Measurements from ENCODE around the gene TARM1.

TARM1 gene

GRCh38 chr19:54081032-54081431 lies at the start of gene TARM1:
TARM1 (minus strand) TSS chr19:54081365; CDS start chr19:54081340, 25 bp downstream.
- no peak within 1 kb of the TSS for H3K4me3 Mint-ChIP-seq
- H3K27me3 Mint-ChIP-seq: peaks cover 2% of the 10 kb centered on the region
- DNase-seq: no peak
- CTCF ChIA-PET: no interaction called here
- H3K4me1 Mint-ChIP-seq: no peaks in the 10 kb centered on the region
- H3K36me3 Mint-ChIP-seq: no peaks in the 10 kb centered on the region
- H3K9me3 Mint-ChIP-seq: peaks cover 12% of the 10 kb centered on the region
- H3K27ac Mint-ChIP-seq: no peak within 1 kb of the TSS

DNA sequence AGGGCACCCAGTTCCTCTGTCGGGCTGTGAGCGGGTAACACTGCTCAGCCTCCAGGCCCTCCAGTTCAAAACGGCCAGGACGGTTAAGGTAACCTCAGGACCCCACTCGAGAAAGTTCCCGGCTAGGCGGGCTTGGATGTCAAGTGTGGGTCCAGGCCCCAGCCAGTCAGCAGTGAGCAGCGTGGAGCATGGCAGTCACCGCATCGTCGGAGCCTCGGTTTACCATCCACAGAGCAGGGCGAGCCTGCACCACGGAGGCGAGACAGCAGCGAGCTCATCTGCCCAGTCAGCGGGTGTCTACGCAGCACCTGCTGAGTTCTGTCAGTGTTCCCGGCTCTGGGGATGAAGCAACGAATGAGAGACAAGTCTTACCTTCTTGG lies 48.4 kb upstream of the TARM1 start:
- Mint-ChIP-seq H3K36me3 (peaks cover 25% of the 10 kb centered on the region), H3K27ac (no peak overlapping the region), H3K9me3 (peaks cover 3% of the 10 kb centered on the region), H3K4me3 (no peak overlapping the region), H3K27me3 (peaks cover 5% of the 10 kb centered on the region), H3K4me1 (peaks cover 5% of the 10 kb centered on the region)
- CTCF ChIA-PET: no interaction called here
- no peak for DNase-seq

- DNase-seq: no peak
- Mint-ChIP-seq H3K27me3 (no peaks in the 10 kb centered on the region), H3K9me3 (no peaks in the 10 kb centered on the region), H3K27ac (no peak overlapping the region), H3K4me1 (no peaks in the 10 kb centered on the region), H3K4me3 (no peak overlapping the region), H3K36me3 (peaks cover 26% of the 10 kb centered on the region)
- CTCF ChIA-PET: no interaction called here
These were observed 47.8 kb upstream of the TARM1 start for GRCh38 chr19:54128796-54129616.

DNA sequence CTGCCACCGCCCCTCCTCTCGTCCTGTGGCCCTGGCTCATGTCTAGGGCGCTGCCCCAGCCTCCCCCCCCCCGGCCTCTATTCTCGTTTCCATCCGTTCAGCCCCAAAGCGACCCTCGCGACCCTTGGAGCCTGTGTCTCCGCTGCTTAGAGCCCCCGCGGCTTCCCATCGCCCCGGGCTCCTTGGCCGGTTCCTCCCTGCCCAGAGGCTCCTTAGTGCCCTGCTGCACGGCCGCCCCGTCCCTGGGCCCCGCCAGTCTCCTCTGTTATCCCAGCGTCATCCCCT lies 47.2 kb upstream of the TARM1 start:
- Mint-ChIP-seq H3K27me3 (no peaks in the 10 kb centered on the region), H3K4me1 (no peaks in the 10 kb centered on the region), H3K36me3 (peaks cover 28% of the 10 kb centered on the region), H3K27ac (no peak overlapping the region), H3K4me3 (no peak overlapping the region), H3K9me3 (no peaks in the 10 kb centered on the region)
- CTCF ChIA-PET: no interaction called here
- no peak for DNase-seq

- Mint-ChIP-seq H3K4me1 (no peaks in the 10 kb centered on the region), H3K27ac (peak overlapping the region; percentile 12), H3K36me3 (peaks cover 31% of the 10 kb centered on the region), H3K27me3 (no peaks in the 10 kb centered on the region), H3K4me3 (no peak overlapping the region), H3K9me3 (no peaks in the 10 kb centered on the region)
- CTCF ChIA-PET: no interaction called here
- no peak for DNase-seq
These were observed 46.7 kb upstream of the TARM1 start for GRCh38 chr19:54127688-54128440.

- H3K9me3 Mint-ChIP-seq: no peaks in the 10 kb centered on the region
- no peak overlapping the region for H3K27ac Mint-ChIP-seq
- no peaks in the 10 kb centered on the region for H3K4me1 Mint-ChIP-seq
- H3K4me3 Mint-ChIP-seq: no peak overlapping the region
- no peak for DNase-seq
- H3K36me3 Mint-ChIP-seq: peaks cover 34% of the 10 kb centered on the region
- H3K27me3 Mint-ChIP-seq: no peaks in the 10 kb centered on the region
- CTCF ChIA-PET: no interaction called here
These were observed 44.5 kb upstream of the TARM1 start for GRCh38 chr19:54125713-54126112.

- Mint-ChIP-seq H3K27me3 (no peaks in the 10 kb centered on the region), H3K27ac (no peak overlapping the region), H3K36me3 (peaks cover 33% of the 10 kb centered on the region), H3K4me3 (no peak overlapping the region), H3K9me3 (no peaks in the 10 kb centered on the region), H3K4me1 (no peaks in the 10 kb centered on the region)
- CTCF ChIA-PET: no interaction called here
- DNase-seq: no peak
These were observed 43.2 kb upstream of the TARM1 start for GRCh38 chr19:54124393-54124792.

GRCh38 chr19:54123682-54124081 lies 42.5 kb upstream of the TARM1 start:
- DNase-seq: no peak
- Mint-ChIP-seq H3K36me3 (peaks cover 33% of the 10 kb centered on the region), H3K27me3 (no peaks in the 10 kb centered on the region), H3K9me3 (no peaks in the 10 kb centered on the region), H3K4me1 (no peaks in the 10 kb centered on the region), H3K27ac (no peak overlapping the region), H3K4me3 (no peak overlapping the region)
- CTCF ChIA-PET: no interaction called here

DNA sequence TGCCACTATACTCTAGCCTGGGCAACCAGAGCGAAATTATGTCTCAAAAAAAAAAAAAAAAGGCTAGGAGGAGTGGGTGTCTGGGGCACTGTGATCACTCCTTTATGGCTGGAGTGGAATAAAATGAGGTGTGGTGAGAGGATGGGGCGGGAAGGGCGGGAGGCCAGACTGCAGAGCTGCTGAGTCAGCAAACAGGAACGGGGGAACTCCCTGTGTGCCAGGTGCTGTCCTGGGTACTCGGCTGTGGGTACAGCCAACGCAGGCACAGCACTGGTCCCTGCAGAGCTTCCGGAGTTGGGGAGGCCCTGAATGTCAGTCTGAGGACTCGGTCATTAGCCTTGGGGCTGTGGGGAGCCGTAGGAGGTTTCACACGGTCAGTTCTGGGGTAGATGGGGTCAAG lies 40.1 kb upstream of the TARM1 start:
- H3K36me3 Mint-ChIP-seq: peaks cover 26% of the 10 kb centered on the region
- DNase-seq: no peak
- CTCF ChIA-PET: no interaction called here
- H3K4me1 Mint-ChIP-seq: peaks cover 18% of the 10 kb centered on the region
- no peak overlapping the region for H3K4me3 Mint-ChIP-seq
- no peak overlapping the region for H3K27ac Mint-ChIP-seq
- H3K27me3 Mint-ChIP-seq: no peaks in the 10 kb centered on the region
- H3K9me3 Mint-ChIP-seq: no peaks in the 10 kb centered on the region

DNA sequence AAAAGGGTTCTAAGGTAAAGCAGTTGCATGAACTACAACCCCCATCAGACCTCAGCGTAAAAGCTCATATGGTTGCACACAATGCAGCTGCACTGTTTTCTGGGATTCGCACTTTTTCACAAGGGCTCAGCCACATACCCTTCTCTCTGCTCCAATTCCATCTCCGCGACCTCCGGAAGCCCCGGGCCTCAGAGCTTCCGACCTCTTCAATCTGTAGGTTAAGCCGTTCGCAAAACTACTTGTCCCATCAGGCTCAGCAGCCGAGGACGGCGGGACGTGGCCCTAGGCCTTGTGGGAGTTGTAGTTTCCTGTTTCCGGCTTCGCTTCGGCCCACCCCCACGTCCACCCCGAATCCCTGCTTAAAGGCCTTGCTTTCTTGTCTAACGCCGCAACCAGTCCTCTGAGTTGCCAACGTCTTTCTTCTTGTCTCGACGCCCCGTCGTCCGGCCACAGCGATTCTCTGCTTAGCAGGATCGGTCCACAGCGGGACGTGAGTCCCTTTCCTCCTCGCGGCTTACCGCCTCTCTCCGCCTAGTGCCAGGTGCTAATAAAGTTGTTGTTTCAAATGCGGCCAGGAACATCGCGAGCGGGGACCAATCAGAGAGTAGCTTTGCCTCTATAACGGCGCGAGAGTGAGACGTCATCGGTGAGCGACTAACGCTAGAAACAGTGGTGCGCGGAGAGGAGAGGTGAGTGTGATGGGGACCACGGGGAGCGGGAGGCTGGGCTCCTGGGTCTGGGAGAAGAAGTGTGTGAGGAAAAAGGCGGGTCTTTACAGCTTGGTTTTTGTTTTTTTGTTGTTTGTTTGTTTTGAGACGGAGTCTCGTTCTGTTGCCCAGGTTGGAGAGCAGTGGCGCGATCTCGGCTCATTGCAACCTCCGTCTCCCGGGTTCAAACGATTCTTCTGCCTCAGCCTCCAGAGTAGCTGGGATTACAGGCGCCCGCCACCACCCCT lies 34.2 kb upstream of the TARM1 start, which contains the start of the genes PRPF31 and TFPT:
PRPF31 (plus strand) TSS at position 646 of the 955 bp plus-strand sequence. CDS start 2,525 bp downstream, outside the sequence.
TFPT (minus strand) TSS at position 549 of the 955 bp plus-strand sequence; CDS start at position 161, 388 bp downstream.
- Mint-ChIP-seq H3K4me3 (peak within 1 kb of the TSS; percentile 85), H3K9me3 (no peaks in the 10 kb centered on the region), H3K27me3 (no peaks in the 10 kb centered on the region), H3K4me1 (peaks cover 47% of the 10 kb centered on the region), H3K36me3 (peaks cover 27% of the 10 kb centered on the region), H3K27ac (peak within 1 kb of the TSS; percentile 86)
- CTCF ChIA-PET: no interaction called here
- DNase-seq: peak; percentile 98

DNA sequence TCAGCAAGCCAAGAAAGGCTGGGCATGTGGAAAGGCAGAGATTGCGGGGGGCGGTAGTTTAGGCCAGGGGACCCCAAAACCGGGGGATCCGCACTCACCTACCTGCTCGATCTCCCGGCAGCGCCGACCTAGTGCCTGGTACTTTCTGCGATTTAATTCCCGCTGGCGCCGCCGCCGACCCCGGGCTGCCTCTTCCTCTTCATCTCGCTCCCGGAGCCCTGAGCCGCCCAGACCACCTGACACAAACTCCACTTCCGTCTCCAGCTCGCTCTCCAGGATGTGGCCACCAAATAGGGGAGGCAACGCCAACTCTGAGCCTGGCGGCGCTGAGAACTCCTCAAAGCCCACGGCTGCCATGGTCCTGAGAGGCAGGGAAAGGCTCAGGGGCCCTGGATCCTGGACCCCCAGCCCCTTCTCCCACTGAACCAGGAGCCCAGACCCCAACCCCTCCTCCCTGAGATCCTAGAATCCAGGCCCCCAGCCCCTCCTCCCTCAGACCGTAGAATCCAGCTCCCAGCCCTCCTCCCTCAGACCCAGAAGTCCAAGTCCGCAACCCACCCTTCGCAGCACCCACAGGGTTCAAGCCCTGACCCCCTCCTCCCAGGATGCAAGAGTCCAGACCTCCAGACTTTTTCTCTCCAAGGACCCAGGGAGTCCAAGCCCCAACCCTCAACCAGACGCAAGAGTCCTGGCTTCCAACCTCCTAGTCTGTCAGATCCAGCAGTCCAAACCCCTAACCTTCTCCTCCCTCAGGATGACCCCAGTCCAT lies 33.4 kb upstream of the TARM1 start:
- Mint-ChIP-seq H3K4me3 (peak overlapping the region; percentile 85), H3K4me1 (peaks cover 48% of the 10 kb centered on the region), H3K36me3 (peaks cover 32% of the 10 kb centered on the region), H3K27ac (peak overlapping the region; percentile 86), H3K9me3 (no peaks in the 10 kb centered on the region), H3K27me3 (no peaks in the 10 kb centered on the region)
- DNase-seq: peak; percentile 83
- CTCF ChIA-PET: no interaction called here

DNA sequence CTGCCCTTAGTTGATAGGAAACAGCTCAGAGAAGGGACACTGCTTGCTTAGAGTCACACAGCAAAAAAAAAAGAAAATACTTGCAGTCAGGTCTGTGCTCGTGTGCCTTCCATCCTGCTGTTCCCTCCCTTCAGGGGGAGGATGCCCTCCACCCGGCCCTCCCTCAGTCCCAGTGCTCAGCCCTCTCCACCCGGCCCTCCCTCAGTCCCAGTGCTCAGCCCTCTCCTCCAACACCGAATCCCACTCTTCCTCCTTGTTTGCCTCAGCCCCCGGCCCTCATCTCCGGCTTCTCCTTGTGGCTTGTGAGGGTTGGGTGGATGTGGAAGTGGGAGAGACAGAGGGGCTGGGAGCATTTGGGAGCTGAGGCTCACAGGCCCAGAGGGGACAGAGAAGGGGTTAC lies 28.5 kb upstream of the TARM1 start:
- Mint-ChIP-seq H3K27me3 (no peaks in the 10 kb centered on the region), H3K9me3 (no peaks in the 10 kb centered on the region), H3K36me3 (peaks cover 51% of the 10 kb centered on the region), H3K27ac (no peak overlapping the region), H3K4me1 (peaks cover 31% of the 10 kb centered on the region), H3K4me3 (no peak overlapping the region)
- no peak for DNase-seq
- CTCF ChIA-PET: no interaction called here

- peaks cover 43% of the 10 kb centered on the region for H3K36me3 Mint-ChIP-seq
- CTCF ChIA-PET: no interaction called here
- peaks cover 26% of the 10 kb centered on the region for H3K4me1 Mint-ChIP-seq
- H3K4me3 Mint-ChIP-seq: no peak overlapping the region
- H3K27me3 Mint-ChIP-seq: no peaks in the 10 kb centered on the region
- H3K9me3 Mint-ChIP-seq: no peaks in the 10 kb centered on the region
- H3K27ac Mint-ChIP-seq: no peak overlapping the region
- no peak for DNase-seq
These were observed 27.3 kb upstream of the TARM1 start for GRCh38 chr19:54108496-54108895.

All from activated naive CD4-positive, alpha-beta T cell treated with anti-CD3 and anti-CD28 coated beads, Interleukin-2, amount 10 ng/mL, durations not matched to agents 7 days and 5 days (primary cell).